Epithelial cell of proximal tubule (primary cell): ENCODE measurements around the gene MSMB. TPM values are rescaled to one million over a fixed set of nuclear protein-coding genes. Genes with fewer than 3 reads are reported as not detected.
A peak's percentile ranks its signal among the peaks of the same experiment; 100 is the strongest.

ENCODE experiments used
- DNase-seq: peaks from one replicate; pipeline ENCODE4 v3.0.0-alpha.2; 2011; ENCODE audit warnings: low read depth
- H3K4me3 ChIP-seq: 2 replicates; pipeline ENCODE4 v1.5.1; 2011; ENCODE audit warnings: low read depth, mild to moderate bottlenecking, low read length
- CTCF ChIP-seq: conservative IDR thresholded peaks from 2 replicates; pipeline ENCODE4 v1.5.1; 2012; ENCODE audit warnings: low read depth, mild to moderate bottlenecking, low read length
- total RNA-seq: library from RNA; depleted of rRNA; stranded (reverse); fragments of >200 nt; gene quantifications from 2 replicates; pipeline ENCODE4 v1.2.3, GENCODE V29; 2015

Gene MSMB
- total RNA-seq, 1 donor from 2014 or later, result not detected

- DNase-seq, result no peak
- no peak overlapping the region for H3K4me3 ChIP-seq
- no peak for TF ChIP-seq CTCF
Observed at GRCh38 chr10:46025406-46025805, 20.7 kb downstream of the MSMB start.

DNA sequence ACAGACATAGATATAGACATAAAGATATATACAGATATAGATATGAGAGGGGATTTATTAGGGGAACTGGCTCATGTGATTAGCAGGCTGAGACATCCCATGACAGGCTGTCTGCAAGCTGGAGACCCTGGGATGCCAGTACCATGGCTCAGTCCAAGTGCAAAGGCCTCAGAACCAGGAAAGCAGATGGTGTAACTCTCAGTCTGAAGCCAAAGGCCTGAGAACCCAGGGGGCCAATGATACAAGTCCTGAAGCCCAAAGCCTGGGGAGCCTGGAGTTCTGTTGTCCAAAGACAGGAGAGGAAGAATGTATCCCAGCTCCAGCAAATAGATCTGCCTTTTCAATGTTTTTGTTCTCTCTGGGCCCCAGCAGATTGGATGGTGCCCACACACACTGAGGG lies 21.1 kb downstream of the MSMB start:
- no peak for DNase-seq
- TF ChIP-seq CTCF, result no peak
- H3K4me3 ChIP-seq, result no peak overlapping the region

- peak overlapping the region; percentile 54 for H3K4me3 ChIP-seq
- DNase-seq, result peak; percentile 85
- TF ChIP-seq CTCF, result peak; percentile 32
Observed at GRCh38 chr10:46022978-46023702, 22.9 kb downstream of the MSMB start.

GRCh38 chr10:46020344-46020657 lies 25.8 kb downstream of the MSMB start:
- DNase-seq, result no peak
- TF ChIP-seq CTCF, result no peak
- H3K4me3 ChIP-seq, result no peak overlapping the region

DNA sequence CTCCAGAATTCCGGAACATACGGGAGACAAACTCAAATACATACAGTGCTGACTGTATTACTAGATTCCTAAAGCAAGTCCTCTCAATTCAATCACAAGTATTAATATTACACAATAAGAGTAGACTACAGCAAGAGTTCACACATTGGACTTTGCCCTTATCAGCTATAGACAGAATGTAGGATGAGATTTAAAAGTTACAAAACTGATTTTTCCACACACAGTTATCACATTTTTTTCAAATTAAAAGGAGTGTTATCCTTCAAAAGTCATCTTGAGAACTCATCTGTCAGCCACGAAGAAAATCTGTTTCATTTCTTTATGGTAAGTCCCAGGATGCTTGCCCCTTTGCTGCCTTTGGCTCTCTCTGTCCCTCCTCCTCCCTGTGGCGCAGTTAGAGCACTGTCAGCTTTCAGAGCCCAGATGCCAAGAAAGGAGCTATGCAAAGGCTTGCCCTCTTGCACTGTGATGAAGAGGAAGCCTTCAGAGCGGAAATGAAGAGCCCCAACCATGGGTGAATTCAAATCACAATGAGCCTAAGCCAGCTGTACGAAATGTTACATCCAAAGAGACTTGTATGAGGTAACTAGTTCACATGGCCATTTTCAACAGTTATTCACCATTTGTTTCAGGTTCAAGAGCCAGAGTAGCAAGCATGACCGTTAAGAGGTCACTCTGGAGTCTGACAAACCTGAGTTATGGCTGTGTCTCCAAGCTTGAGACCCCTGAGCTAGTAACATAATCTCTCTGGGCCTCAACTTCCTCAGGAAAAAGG lies 26.3 kb downstream of the MSMB start:
- no peak for TF ChIP-seq CTCF
- H3K4me3 ChIP-seq, result no peak overlapping the region
- DNase-seq, result no peak

DNA sequence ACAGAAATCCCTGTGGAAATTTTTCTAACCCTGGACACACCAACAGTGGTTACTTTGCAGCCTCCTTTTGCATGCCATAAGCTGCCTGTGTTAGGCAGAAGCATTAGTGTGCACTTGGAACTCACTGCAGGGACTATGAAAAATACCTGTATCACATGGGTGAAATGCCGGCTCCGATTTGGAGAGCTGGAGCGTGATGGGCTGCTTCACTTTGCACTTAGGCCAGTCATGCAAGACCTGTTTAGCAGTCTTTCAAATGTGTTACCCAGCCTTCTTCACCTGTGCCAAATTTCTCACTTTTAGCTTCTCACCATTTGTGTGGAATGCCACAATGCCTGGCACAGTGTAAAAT lies 26.9 kb downstream of the MSMB start:
- H3K4me3 ChIP-seq, result no peak overlapping the region
- no peak for TF ChIP-seq CTCF
- DNase-seq, result no peak
